ENCODE results near the gene TKT.

TKT gene

GRCh38 chr3:53234130-53234840, 21.5 kb downstream of the TKT start:
- Histone ChIP-seq H3K9me3 (ENCODE audit: control insufficient read depth in 5 of 5, low read length in 5 of 5) (no peaks in the 10 kb centered on the region), H3K27me3 (ENCODE audit: control insufficient read depth in 5 of 5, insufficient read depth in 4 of 5, low read length in 5 of 5) (no peaks in the 10 kb centered on the region), H3K4me3 (ENCODE audit: low read depth in 1 of 5, low read length in 5 of 5) (no peak overlapping the region), H3K4me1 (ENCODE audit: control insufficient read depth in 5 of 5, insufficient read depth in 5 of 5, low read length in 5 of 5) (peaks cover 3 to 74% (median 51%) of the 10 kb centered on the region in 5 donors), H3K9ac (ENCODE audit: low read length in 5 of 5) (no peak overlapping the region), H3K36me3 (ENCODE audit: control insufficient read depth in 5 of 5, insufficient read depth in 5 of 5, low read length in 5 of 5) (peaks cover 0 to 93% (median 82%) of the 10 kb centered on the region in 5 donors), H3K27ac (ENCODE audit: low read depth, low read length) (peak overlapping the region; percentile 68)

- Histone ChIP-seq H3K27ac (ENCODE audit: low read depth, low read length) (peak overlapping the region; percentile 68), H3K4me1 (ENCODE audit: control insufficient read depth in 5 of 5, insufficient read depth in 5 of 5, low read length in 5 of 5) (peaks cover 3 to 71% (median 45%) of the 10 kb centered on the region in 5 donors), H3K9ac (ENCODE audit: low read length in 5 of 5) (peak overlapping the region in 3 of 5 donors; percentile 3 to 21 (median 16)), H3K36me3 (ENCODE audit: control insufficient read depth in 5 of 5, insufficient read depth in 5 of 5, low read length in 5 of 5) (peaks cover 0 to 93% (median 82%) of the 10 kb centered on the region in 5 donors), H3K27me3 (ENCODE audit: control insufficient read depth in 5 of 5, insufficient read depth in 4 of 5, low read length in 5 of 5) (no peaks in the 10 kb centered on the region), H3K4me3 (ENCODE audit: low read depth in 1 of 5, low read length in 5 of 5) (no peak overlapping the region), H3K9me3 (ENCODE audit: control insufficient read depth in 5 of 5, low read length in 5 of 5) (no peaks in the 10 kb centered on the region)
Measured at GRCh38 chr3:53232641-53233377, 23.0 kb downstream of the TKT start.

- peaks cover 0 to 98% (median 87%) of the 10 kb centered on the region in 5 donors for H3K36me3 ChIP-seq (ENCODE audit: control insufficient read depth in 5 of 5, insufficient read depth in 5 of 5, low read length in 5 of 5)
- H3K9me3 ChIP-seq (ENCODE audit: control insufficient read depth in 5 of 5, low read length in 5 of 5) = no peaks in the 10 kb centered on the region
- peak overlapping the region in 3 of 5 donors; percentile 3 to 21 (median 16) for H3K9ac ChIP-seq (ENCODE audit: low read length in 5 of 5)
- no peak overlapping the region for H3K4me3 ChIP-seq (ENCODE audit: low read depth in 1 of 5, low read length in 5 of 5)
- H3K4me1 ChIP-seq (ENCODE audit: control insufficient read depth in 5 of 5, insufficient read depth in 5 of 5, low read length in 5 of 5) = peaks cover 3 to 63% (median 42%) of the 10 kb centered on the region in 5 donors
- peak overlapping the region; percentile 68 for H3K27ac ChIP-seq (ENCODE audit: low read depth, low read length)
- H3K27me3 ChIP-seq (ENCODE audit: control insufficient read depth in 5 of 5, insufficient read depth in 4 of 5, low read length in 5 of 5) = no peaks in the 10 kb centered on the region
Measured at GRCh38 chr3:53231532-53232511, 24.0 kb downstream of the TKT start.

- Histone ChIP-seq H3K4me3 (ENCODE audit: low read depth in 1 of 5, low read length in 5 of 5) (no peak overlapping the region), H3K27me3 (ENCODE audit: control insufficient read depth in 5 of 5, insufficient read depth in 4 of 5, low read length in 5 of 5) (no peaks in the 10 kb centered on the region), H3K4me1 (ENCODE audit: control insufficient read depth in 5 of 5, insufficient read depth in 5 of 5, low read length in 5 of 5) (peaks cover 3 to 53% (median 32%) of the 10 kb centered on the region in 5 donors), H3K9me3 (ENCODE audit: control insufficient read depth in 5 of 5, low read length in 5 of 5) (no peaks in the 10 kb centered on the region), H3K36me3 (ENCODE audit: control insufficient read depth in 5 of 5, insufficient read depth in 5 of 5, low read length in 5 of 5) (peaks cover 0 to 98% (median 95%) of the 10 kb centered on the region in 5 donors), H3K9ac (ENCODE audit: low read length in 5 of 5) (no peak overlapping the region), H3K27ac (ENCODE audit: low read depth, low read length) (no peak overlapping the region)
Measured at GRCh38 chr3:53230789-53231188, 25.0 kb downstream of the TKT start.

GRCh38 chr3:53230041-53230621, 25.7 kb downstream of the TKT start:
- Histone ChIP-seq H3K27me3 (ENCODE audit: control insufficient read depth in 5 of 5, insufficient read depth in 4 of 5, low read length in 5 of 5) (no peaks in the 10 kb centered on the region), H3K9me3 (ENCODE audit: control insufficient read depth in 5 of 5, low read length in 5 of 5) (no peaks in the 10 kb centered on the region), H3K9ac (ENCODE audit: low read length in 5 of 5) (no peak overlapping the region), H3K36me3 (ENCODE audit: control insufficient read depth in 5 of 5, insufficient read depth in 5 of 5, low read length in 5 of 5) (peaks cover 0 to 98% (median 96%) of the 10 kb centered on the region in 5 donors), H3K27ac (ENCODE audit: low read depth, low read length) (no peak overlapping the region), H3K4me3 (ENCODE audit: low read depth in 1 of 5, low read length in 5 of 5) (no peak overlapping the region), H3K4me1 (ENCODE audit: control insufficient read depth in 5 of 5, insufficient read depth in 5 of 5, low read length in 5 of 5) (peaks cover 2 to 46% (median 28%) of the 10 kb centered on the region in 5 donors)

- peaks cover 4 to 42% (median 30%) of the 10 kb centered on the region in 5 donors for H3K4me1 ChIP-seq (ENCODE audit: control insufficient read depth in 5 of 5, insufficient read depth in 5 of 5, low read length in 5 of 5)
- H3K36me3 ChIP-seq (ENCODE audit: control insufficient read depth in 5 of 5, insufficient read depth in 5 of 5, low read length in 5 of 5) = peaks cover 0 to 99% (median 97%) of the 10 kb centered on the region in 5 donors
- no peak overlapping the region for H3K4me3 ChIP-seq (ENCODE audit: low read depth in 1 of 5, low read length in 5 of 5)
- no peak overlapping the region for H3K27ac ChIP-seq (ENCODE audit: low read depth, low read length)
- no peak overlapping the region for H3K9ac ChIP-seq (ENCODE audit: low read length in 5 of 5)
- H3K9me3 ChIP-seq (ENCODE audit: control insufficient read depth in 5 of 5, low read length in 5 of 5) = no peaks in the 10 kb centered on the region
- no peaks in the 10 kb centered on the region for H3K27me3 ChIP-seq (ENCODE audit: control insufficient read depth in 5 of 5, insufficient read depth in 4 of 5, low read length in 5 of 5)
Measured at GRCh38 chr3:53229606-53230005, 26.2 kb downstream of the TKT start.

- H3K36me3 ChIP-seq (ENCODE audit: control insufficient read depth in 5 of 5, insufficient read depth in 5 of 5, low read length in 5 of 5) = peaks cover 0 to 99% (median 97%) of the 10 kb centered on the region in 5 donors
Measured at GRCh38 chr3:53229171-53229570, 26.7 kb downstream of the TKT start.

GRCh38 chr3:53227993-53228885, 27.6 kb downstream of the TKT start:
- Histone ChIP-seq H3K36me3 (ENCODE audit: control insufficient read depth in 5 of 5, insufficient read depth in 5 of 5, low read length in 5 of 5) (peaks cover 0 to 100% (median 100%) of the 10 kb centered on the region in 5 donors), H3K27me3 (ENCODE audit: control insufficient read depth in 5 of 5, insufficient read depth in 4 of 5, low read length in 5 of 5) (no peaks in the 10 kb centered on the region), H3K4me1 (ENCODE audit: control insufficient read depth in 5 of 5, insufficient read depth in 5 of 5, low read length in 5 of 5) (peaks cover 5 to 41% (median 30%) of the 10 kb centered on the region in 5 donors), H3K9me3 (ENCODE audit: control insufficient read depth in 5 of 5, low read length in 5 of 5) (no peaks in the 10 kb centered on the region), H3K27ac (ENCODE audit: low read depth, low read length) (no peak overlapping the region), H3K4me3 (ENCODE audit: low read depth in 1 of 5, low read length in 5 of 5) (no peak overlapping the region), H3K9ac (ENCODE audit: low read length in 5 of 5) (no peak overlapping the region)

More at GRCh38 chr3:53229171-53229570, 26.7 kb downstream of the TKT start:
- Histone ChIP-seq H3K27ac (ENCODE audit: low read depth, low read length) (no peak overlapping the region), H3K9me3 (ENCODE audit: control insufficient read depth in 5 of 5, low read length in 5 of 5) (no peaks in the 10 kb centered on the region), H3K9ac (ENCODE audit: low read length in 5 of 5) (no peak overlapping the region), H3K4me3 (ENCODE audit: low read depth in 1 of 5, low read length in 5 of 5) (no peak overlapping the region), H3K27me3 (ENCODE audit: control insufficient read depth in 5 of 5, insufficient read depth in 4 of 5, low read length in 5 of 5) (no peaks in the 10 kb centered on the region), H3K4me1 (ENCODE audit: control insufficient read depth in 5 of 5, insufficient read depth in 5 of 5, low read length in 5 of 5) (peaks cover 7 to 42% (median 30%) of the 10 kb centered on the region in 5 donors)

Measured in subcutaneous abdominal adipose tissue (tissue), 5 donors.